K562 (cell line): ENCODE data around the gene TMSB4X. TPM values are rescaled to one million over a fixed set of nuclear protein-coding genes. Genes with fewer than 3 reads are reported as not detected.
A peak's percentile ranks its signal among the peaks of the same experiment; 100 is the strongest.

ENCODE experiments used
- DACH1 ChIP-seq: fragments of 450-650 bp; IDR thresholded peaks from 2 replicates; pipeline ENCODE4 v1.6.1; 2018; ENCODE audit not compliant: partially characterized antibody
- ERF ChIP-seq: fragments of 450-650 bp; formaldehyde crosslinking; IDR thresholded peaks from 2 replicates; pipeline ENCODE4 v1.4.0; 2020; ENCODE audit warnings: mild to moderate bottlenecking, mixed read lengths
- SRSF1 ChIP-seq: fragments of 200-400 bp; formaldehyde crosslinking; IDR thresholded peaks from 2 replicates; pipeline ENCODE4 v1.6.1; 2017; ENCODE audit warnings: mild to moderate bottlenecking, low read depth, low read length, moderate library complexity
- ZBTB8A ChIP-seq: fragments of 450-650 bp; IDR thresholded peaks from 2 replicates; pipeline ENCODE4 v1.6.1; 2018; ENCODE audit warnings: mild to moderate bottlenecking, moderate library complexity; ENCODE audit not compliant: partially characterized antibody
- ZFP1 ChIP-seq: fragments of 450-650 bp; formaldehyde crosslinking; IDR thresholded peaks from 2 replicates; pipeline ENCODE4 v1.4.0; 2020; ENCODE audit warnings: mild to moderate bottlenecking, mixed read lengths
- ZNF23 ChIP-seq: fragments of 250-450 bp; sonication (Bioruptor Pico); IDR thresholded peaks from 2 replicates; pipeline ENCODE4 v1.4.0; 2020; ENCODE audit warnings: mild to moderate bottlenecking
- ZNF316 ChIP-seq: fragments of 450-650 bp; IDR thresholded peaks from 2 replicates; pipeline ENCODE4 v1.6.1; 2016
- ZNF75A ChIP-seq: fragments of 450-650 bp; formaldehyde crosslinking; IDR thresholded peaks from 2 replicates; pipeline ENCODE4 v1.4.0; 2020; ENCODE audit warnings: mild to moderate bottlenecking
- polyA plus RNA-seq, 8 experiments: library from polyadenylated mRNA; depleted of rRNA in 4 of 8; stranded (reverse) in 5 of 8; unstranded in 3 of 8; fragments of >200 nt; fragmentation: Nextera tagmentation in 2 of 8; fragmentation: Illumina TruSeq in 1 of 8; extraction: Ambion mirVana in 2 of 8; extraction: Trizol in 1 of 8; gene quantifications; 2 replicates each; pipeline versions ENCODE4 v1.2.1 to v1.2.3, GENCODE V29; 2011 to 2014; ENCODE audit warnings: inconsistent platforms in 1 of 8, missing spikeins in 1 of 8
- total RNA-seq, 7 experiments: library from RNA; depleted of rRNA in 6 of 7; stranded (reverse); fragments of >200 nt in 6 of 7; fragmentation: Illumina TruSeq in 2 of 7; extraction: Trizol in 2 of 7; gene quantifications; 2 replicates each; pipeline versions ENCODE4 v1.2.1 to v1.2.3, GENCODE V29; 2011 to 2021; ENCODE audit warnings: low replicate concordance in 1 of 7
- TF ChIP-seq, protein P1 (sequence below): sonication (generic); formaldehyde crosslinking; IDR thresholded peaks from 2 replicates; pipeline ENCODE4 v1.8.1; 2022; ENCODE audit warnings: missing genetic modification reagents
- TF ChIP-seq, protein P2 (sequence below): fragments of 450-650 bp; formaldehyde crosslinking; IDR thresholded peaks from 2 replicates; pipeline ENCODE4 v1.4.0; 2022; ENCODE audit warnings: mild to moderate bottlenecking, moderate library complexity
- TF ChIP-seq, protein P3 (sequence below), 2 experiments: IDR thresholded peaks; 2 replicates each; pipeline ENCODE4 v1.6.1; 2012; ENCODE audit warnings: improper control_type of control experiment in 2 of 2, low read depth in 2 of 2, low read length in 2 of 2, borderline replicate concordance in 1 of 2
- TF ChIP-seq, protein P4 (sequence below): fragments of 250-450 bp; sonication (Bioruptor Pico); IDR thresholded peaks from 2 replicates; pipeline ENCODE4 v1.5.0; 2020; ENCODE audit warnings: mild to moderate bottlenecking, borderline replicate concordance
- TF ChIP-seq, protein P5 (sequence below): sonication (generic); formaldehyde crosslinking; IDR thresholded peaks from 2 replicates; pipeline ENCODE4 v1.8.1; 2023; ENCODE audit warnings: mild to moderate bottlenecking, missing genetic modification reagents
- TF ChIP-seq, protein P6 (sequence below), 3 experiments: IDR thresholded peaks in 2 of 3; conservative IDR thresholded peaks in 1 of 3; 2 replicates each; pipeline ENCODE4 v1.5.1; 2011 to 2012; ENCODE audit warnings: low read length in 3 of 3, mild to moderate bottlenecking in 3 of 3, control low read depth in 2 of 3, improper control_type of control experiment in 1 of 3, inconsistent platforms in 1 of 3, low read depth in 1 of 3, mixed read lengths in 1 of 3, moderate library complexity in 1 of 3; ENCODE audit not compliant: insufficient read depth in 2 of 3

Gene TMSB4X
- total and polyA plus RNA-seq, 9 of the 15 experiments (the other 6 are each of a cell fraction or from before 2014, with no cell fraction given), result 1,035 to 2,035 (median 1,529) TPM

DNA sequence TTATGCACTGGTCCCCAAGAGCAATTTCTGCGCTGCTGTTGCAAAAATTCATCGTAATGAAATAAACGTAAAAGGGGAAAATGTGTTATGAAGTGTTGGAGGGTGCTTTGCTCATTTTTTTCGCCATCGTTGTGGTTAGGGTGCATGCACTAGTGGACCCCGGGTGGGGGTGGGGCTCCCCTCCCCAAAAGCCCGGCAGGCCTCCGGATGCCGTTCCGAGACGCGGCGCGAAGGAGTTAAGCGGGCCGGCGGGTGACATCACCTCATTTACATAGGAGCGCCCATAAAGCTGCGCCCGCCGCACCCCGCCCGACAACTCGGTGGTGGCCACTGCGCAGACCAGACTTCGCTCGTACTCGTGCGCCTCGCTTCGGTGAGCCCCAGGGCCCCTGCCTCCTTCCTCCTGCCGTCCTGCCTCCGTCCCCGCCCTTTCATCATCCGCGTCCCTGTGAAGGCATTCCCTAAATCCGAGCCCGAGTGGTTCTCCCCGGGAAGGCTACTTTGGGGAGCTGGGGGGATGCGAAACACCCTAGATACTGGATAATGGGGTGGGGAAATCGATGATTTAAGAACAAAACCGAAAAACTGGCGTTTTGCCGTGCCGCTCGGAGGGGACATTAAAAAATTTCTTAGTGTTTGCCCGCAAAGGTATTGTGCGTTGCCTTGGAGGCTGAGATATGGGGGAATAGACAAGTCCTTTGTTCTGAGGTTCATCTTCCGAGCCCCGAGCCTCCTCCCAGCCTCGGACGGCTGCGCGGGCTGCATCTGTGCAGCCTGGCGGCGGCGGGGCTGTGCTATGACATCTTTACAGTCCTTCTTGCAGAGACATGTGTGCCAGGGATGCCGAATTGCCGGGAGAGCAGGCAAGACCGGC is at the start of gene TMSB4X (continued):
- TF ChIP-seq, protein P1, sequence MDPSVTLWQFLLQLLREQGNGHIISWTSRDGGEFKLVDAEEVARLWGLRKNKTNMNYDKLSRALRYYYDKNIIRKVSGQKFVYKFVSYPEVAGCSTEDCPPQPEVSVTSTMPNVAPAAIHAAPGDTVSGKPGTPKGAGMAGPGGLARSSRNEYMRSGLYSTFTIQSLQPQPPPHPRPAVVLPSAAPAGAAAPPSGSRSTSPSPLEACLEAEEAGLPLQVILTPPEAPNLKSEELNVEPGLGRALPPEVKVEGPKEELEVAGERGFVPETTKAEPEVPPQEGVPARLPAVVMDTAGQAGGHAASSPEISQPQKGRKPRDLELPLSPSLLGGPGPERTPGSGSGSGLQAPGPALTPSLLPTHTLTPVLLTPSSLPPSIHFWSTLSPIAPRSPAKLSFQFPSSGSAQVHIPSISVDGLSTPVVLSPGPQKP (CRISPR knock-in tag), result no peak
- no peak for TF ChIP-seq ZNF316
- TF ChIP-seq, protein P2, sequence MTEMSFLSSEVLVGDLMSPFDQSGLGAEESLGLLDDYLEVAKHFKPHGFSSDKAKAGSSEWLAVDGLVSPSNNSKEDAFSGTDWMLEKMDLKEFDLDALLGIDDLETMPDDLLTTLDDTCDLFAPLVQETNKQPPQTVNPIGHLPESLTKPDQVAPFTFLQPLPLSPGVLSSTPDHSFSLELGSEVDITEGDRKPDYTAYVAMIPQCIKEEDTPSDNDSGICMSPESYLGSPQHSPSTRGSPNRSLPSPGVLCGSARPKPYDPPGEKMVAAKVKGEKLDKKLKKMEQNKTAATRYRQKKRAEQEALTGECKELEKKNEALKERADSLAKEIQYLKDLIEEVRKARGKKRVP (CRISPR knock-in tag), result no peak
- TF ChIP-seq, protein P3, sequence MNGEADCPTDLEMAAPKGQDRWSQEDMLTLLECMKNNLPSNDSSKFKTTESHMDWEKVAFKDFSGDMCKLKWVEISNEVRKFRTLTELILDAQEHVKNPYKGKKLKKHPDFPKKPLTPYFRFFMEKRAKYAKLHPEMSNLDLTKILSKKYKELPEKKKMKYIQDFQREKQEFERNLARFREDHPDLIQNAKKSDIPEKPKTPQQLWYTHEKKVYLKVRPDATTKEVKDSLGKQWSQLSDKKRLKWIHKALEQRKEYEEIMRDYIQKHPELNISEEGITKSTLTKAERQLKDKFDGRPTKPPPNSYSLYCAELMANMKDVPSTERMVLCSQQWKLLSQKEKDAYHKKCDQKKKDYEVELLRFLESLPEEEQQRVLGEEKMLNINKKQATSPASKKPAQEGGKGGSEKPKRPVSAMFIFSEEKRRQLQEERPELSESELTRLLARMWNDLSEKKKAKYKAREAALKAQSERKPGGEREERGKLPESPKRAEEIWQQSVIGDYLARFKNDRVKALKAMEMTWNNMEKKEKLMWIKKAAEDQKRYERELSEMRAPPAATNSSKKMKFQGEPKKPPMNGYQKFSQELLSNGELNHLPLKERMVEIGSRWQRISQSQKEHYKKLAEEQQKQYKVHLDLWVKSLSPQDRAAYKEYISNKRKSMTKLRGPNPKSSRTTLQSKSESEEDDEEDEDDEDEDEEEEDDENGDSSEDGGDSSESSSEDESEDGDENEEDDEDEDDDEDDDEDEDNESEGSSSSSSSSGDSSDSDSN (IDR thresholded peaks at IDR 0.05; ENCODE audit: borderline replicate concordance in 1 of 2, low read depth in 2 of 2, low read length in 2 of 2), result no peak
- TF ChIP-seq, protein P4, sequence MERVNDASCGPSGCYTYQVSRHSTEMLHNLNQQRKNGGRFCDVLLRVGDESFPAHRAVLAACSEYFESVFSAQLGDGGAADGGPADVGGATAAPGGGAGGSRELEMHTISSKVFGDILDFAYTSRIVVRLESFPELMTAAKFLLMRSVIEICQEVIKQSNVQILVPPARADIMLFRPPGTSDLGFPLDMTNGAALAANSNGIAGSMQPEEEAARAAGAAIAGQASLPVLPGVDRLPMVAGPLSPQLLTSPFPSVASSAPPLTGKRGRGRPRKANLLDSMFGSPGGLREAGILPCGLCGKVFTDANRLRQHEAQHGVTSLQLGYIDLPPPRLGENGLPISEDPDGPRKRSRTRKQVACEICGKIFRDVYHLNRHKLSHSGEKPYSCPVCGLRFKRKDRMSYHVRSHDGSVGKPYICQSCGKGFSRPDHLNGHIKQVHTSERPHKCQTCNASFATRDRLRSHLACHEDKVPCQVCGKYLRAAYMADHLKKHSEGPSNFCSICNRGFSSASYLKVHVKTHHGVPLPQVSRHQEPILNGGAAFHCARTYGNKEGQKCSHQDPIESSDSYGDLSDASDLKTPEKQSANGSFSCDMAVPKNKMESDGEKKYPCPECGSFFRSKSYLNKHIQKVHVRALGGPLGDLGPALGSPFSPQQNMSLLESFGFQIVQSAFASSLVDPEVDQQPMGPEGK (CRISPR knock-in tag), result no peak
- TF ChIP-seq ZFP1 (CRISPR knock-in tag), result no peak
- no peak for TF ChIP-seq ZBTB8A
- TF ChIP-seq, protein P5, sequence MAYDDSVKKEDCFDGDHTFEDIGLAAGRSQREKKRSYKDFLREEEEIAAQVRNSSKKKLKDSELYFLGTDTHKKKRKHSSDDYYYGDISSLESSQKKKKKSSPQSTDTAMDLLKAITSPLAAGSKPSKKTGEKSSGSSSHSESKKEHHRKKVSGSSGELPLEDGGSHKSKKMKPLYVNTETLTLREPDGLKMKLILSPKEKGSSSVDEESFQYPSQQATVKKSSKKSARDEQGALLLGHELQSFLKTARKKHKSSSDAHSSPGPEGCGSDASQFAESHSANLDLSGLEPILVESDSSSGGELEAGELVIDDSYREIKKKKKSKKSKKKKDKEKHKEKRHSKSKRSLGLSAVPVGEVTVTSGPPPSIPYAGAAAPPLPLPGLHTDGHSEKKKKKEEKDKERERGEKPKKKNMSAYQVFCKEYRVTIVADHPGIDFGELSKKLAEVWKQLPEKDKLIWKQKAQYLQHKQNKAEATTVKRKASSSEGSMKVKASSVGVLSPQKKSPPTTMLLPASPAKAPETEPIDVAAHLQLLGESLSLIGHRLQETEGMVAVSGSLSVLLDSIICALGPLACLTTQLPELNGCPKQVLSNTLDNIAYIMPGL, result peak; percentile 64; the same call in 1 of the 2 replicates
- no peak for TF ChIP-seq DACH1
- TF ChIP-seq ZNF75A (CRISPR knock-in tag), result no peak
- TF ChIP-seq SRSF1, result no peak
- no peak for TF ChIP-seq ZNF23 (CRISPR knock-in tag)
- no peak for TF ChIP-seq ERF (CRISPR knock-in tag)
- TF ChIP-seq, protein P6, sequence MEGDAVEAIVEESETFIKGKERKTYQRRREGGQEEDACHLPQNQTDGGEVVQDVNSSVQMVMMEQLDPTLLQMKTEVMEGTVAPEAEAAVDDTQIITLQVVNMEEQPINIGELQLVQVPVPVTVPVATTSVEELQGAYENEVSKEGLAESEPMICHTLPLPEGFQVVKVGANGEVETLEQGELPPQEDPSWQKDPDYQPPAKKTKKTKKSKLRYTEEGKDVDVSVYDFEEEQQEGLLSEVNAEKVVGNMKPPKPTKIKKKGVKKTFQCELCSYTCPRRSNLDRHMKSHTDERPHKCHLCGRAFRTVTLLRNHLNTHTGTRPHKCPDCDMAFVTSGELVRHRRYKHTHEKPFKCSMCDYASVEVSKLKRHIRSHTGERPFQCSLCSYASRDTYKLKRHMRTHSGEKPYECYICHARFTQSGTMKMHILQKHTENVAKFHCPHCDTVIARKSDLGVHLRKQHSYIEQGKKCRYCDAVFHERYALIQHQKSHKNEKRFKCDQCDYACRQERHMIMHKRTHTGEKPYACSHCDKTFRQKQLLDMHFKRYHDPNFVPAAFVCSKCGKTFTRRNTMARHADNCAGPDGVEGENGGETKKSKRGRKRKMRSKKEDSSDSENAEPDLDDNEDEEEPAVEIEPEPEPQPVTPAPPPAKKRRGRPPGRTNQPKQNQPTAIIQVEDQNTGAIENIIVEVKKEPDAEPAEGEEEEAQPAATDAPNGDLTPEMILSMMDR (IDR thresholded peaks at IDR 0.05 in 2 of 3, conservative IDR thresholded peaks at IDR 0.05 in 1 of 3; ENCODE audit: insufficient read depth in 2 of 3, low read depth in 1 of 3, low read length in 3 of 3), result peak in 1 of 3 experiments; percentile 27; a peak in 1 of 6 replicates
